BLaER1 (cell line): Measurements from ENCODE around the gene SLC2A13.
"Not testable (repeated sequence)": the region's sequence is repeated elsewhere in the genome, so short reads cannot be mapped to it uniquely, and the experiment has no call there.

Source experiments
- H3K27ac ChIP-seq: shearing (Covaris generic); formaldehyde crosslinking; 2 replicates; pipeline ENCODE4 v1.8.1; 2022
- H3K27me3 ChIP-seq: shearing (Covaris generic); formaldehyde crosslinking; 2 replicates; pipeline ENCODE4 v1.8.1; 2022
- H3K36me3 ChIP-seq: shearing (Covaris generic); formaldehyde crosslinking; 2 replicates; pipeline ENCODE4 v1.8.1; 2022
- H3K4me1 ChIP-seq: shearing (Covaris generic); formaldehyde crosslinking; 2 replicates; pipeline ENCODE4 v1.8.1; 2022
- H3K4me2 ChIP-seq: shearing (Covaris generic); formaldehyde crosslinking; 2 replicates; pipeline ENCODE4 v1.8.1; 2022
- H3K4me3 ChIP-seq: shearing (Covaris generic); formaldehyde crosslinking; 2 replicates; pipeline ENCODE4 v1.8.1; 2022
- H3K9ac ChIP-seq: shearing (Covaris generic); formaldehyde crosslinking; 2 replicates; pipeline ENCODE4 v1.8.1; 2022
- H3K9me3 ChIP-seq: shearing (Covaris generic); formaldehyde crosslinking; 2 replicates; pipeline ENCODE4 v1.8.1; 2022
- H4K20me1 ChIP-seq: shearing (Covaris generic); formaldehyde crosslinking; 2 replicates; pipeline ENCODE4 v1.8.1; 2022
- Cebpa-rat ChIP-seq: shearing (Covaris generic); IDR thresholded peaks from 2 replicates; pipeline ENCODE4 v1.8.1; 2022

The SLC2A13 gene

GRCh38 chr12:40075458-40075857 lies 30.4 kb downstream of the SLC2A13 start:
- TF ChIP-seq Cebpa-rat, result no peak
- H3K4me3 ChIP-seq, result no peak overlapping the region
- H3K9ac ChIP-seq, result no peak overlapping the region
- H3K9me3 ChIP-seq, result no peaks in the 10 kb centered on the region
- H3K27ac ChIP-seq, result no peak overlapping the region
- no peaks in the 10 kb centered on the region for H3K27me3 ChIP-seq
- no peaks in the 10 kb centered on the region for H4K20me1 ChIP-seq
- no peaks in the 10 kb centered on the region for H3K4me1 ChIP-seq
- H3K36me3 ChIP-seq, result no peaks in the 10 kb centered on the region
- H3K4me2 ChIP-seq, result no peak overlapping the region

GRCh38 chr12:40068416-40068815 lies 37.5 kb downstream of the SLC2A13 start:
- Histone ChIP-seq H4K20me1 (no peaks in the 10 kb centered on the region), H3K27me3 (no peaks in the 10 kb centered on the region), H3K4me1 (no peaks in the 10 kb centered on the region), H3K36me3 (no peaks in the 10 kb centered on the region), H3K4me3 (no peak overlapping the region), H3K9me3 (no peaks in the 10 kb centered on the region), H3K9ac (no peak overlapping the region), H3K4me2 (no peak overlapping the region), H3K27ac (no peak overlapping the region)
- no peak for TF ChIP-seq Cebpa-rat

GRCh38 chr12:40065636-40066035 lies 40.2 kb downstream of the SLC2A13 start:
- no peaks in the 10 kb centered on the region for H4K20me1 ChIP-seq
- no peaks in the 10 kb centered on the region for H3K4me1 ChIP-seq
- no peak overlapping the region for H3K27ac ChIP-seq
- no peaks in the 10 kb centered on the region for H3K36me3 ChIP-seq
- no peak overlapping the region for H3K4me2 ChIP-seq
- H3K9ac ChIP-seq, result no peak overlapping the region
- H3K27me3 ChIP-seq, result no peaks in the 10 kb centered on the region
- no peaks in the 10 kb centered on the region for H3K9me3 ChIP-seq
- H3K4me3 ChIP-seq, result no peak overlapping the region
- no peak for TF ChIP-seq Cebpa-rat

- H3K4me1 ChIP-seq, result no peaks in the 10 kb centered on the region
Observed at GRCh38 chr12:40063414-40063813, 42.5 kb downstream of the SLC2A13 start.

GRCh38 chr12:40058721-40059190 lies 47.1 kb downstream of the SLC2A13 start:
- Histone ChIP-seq H3K36me3 (no peaks in the 10 kb centered on the region), H3K9ac (no peak overlapping the region), H3K27ac (no peak overlapping the region), H3K4me3 (no peak overlapping the region), H4K20me1 (no peaks in the 10 kb centered on the region), H3K4me1 (no peaks in the 10 kb centered on the region), H3K4me2 (no peak overlapping the region), H3K27me3 (no peaks in the 10 kb centered on the region), H3K9me3 (no peaks in the 10 kb centered on the region)
- no peak for TF ChIP-seq Cebpa-rat

More at GRCh38 chr12:40063414-40063813, 42.5 kb downstream of the SLC2A13 start:
- no peaks in the 10 kb centered on the region for H4K20me1 ChIP-seq
- no peak for TF ChIP-seq Cebpa-rat
- H3K36me3 ChIP-seq, result no peaks in the 10 kb centered on the region
- H3K4me3 ChIP-seq, result no peak overlapping the region
- H3K9me3 ChIP-seq, result no peaks in the 10 kb centered on the region
- H3K9ac ChIP-seq, result no peak overlapping the region
- no peak overlapping the region for H3K27ac ChIP-seq
- H3K4me2 ChIP-seq, result no peak overlapping the region
- H3K27me3 ChIP-seq, result no peaks in the 10 kb centered on the region

DNA sequence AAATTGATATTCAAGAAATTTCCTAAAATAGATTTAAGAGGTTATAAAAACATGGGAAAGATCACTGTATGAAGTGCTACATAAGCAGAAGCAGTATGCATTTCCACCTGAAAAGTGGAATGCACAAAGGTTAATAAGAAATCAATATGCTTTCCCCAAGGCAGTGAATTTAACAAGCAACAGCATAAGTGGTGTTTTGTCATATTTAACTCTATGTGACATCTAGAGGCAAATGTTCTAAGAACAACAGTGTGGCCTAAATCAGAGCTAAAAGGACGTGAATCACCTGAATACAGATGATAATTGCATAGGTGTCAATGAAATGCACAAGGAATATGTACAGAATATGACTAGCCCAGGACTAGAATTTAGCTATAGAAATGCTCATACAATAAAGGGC lies 49.5 kb downstream of the SLC2A13 start:
- H3K9ac ChIP-seq, result no peak overlapping the region
- H3K9me3 ChIP-seq, result no peaks in the 10 kb centered on the region
- no peak overlapping the region for H3K4me2 ChIP-seq
- no peak overlapping the region for H3K27ac ChIP-seq
- H4K20me1 ChIP-seq, result no peaks in the 10 kb centered on the region
- no peak overlapping the region for H3K4me3 ChIP-seq
- TF ChIP-seq Cebpa-rat, result no peak
- no peaks in the 10 kb centered on the region for H3K27me3 ChIP-seq
- H3K36me3 ChIP-seq, result no peaks in the 10 kb centered on the region
- H3K4me1 ChIP-seq, result no peaks in the 10 kb centered on the region

GRCh38 chr12:40055776-40056175 lies 50.1 kb downstream of the SLC2A13 start:
- Histone ChIP-seq H3K9me3 (no peaks in the 10 kb centered on the region), H3K27me3 (no peaks in the 10 kb centered on the region), H3K36me3 (no peaks in the 10 kb centered on the region), H3K4me1 (no peaks in the 10 kb centered on the region), H3K9ac (no peak overlapping the region), H3K4me2 (no peak overlapping the region), H3K27ac (no peak overlapping the region), H3K4me3 (no peak overlapping the region), H4K20me1 (no peaks in the 10 kb centered on the region)
- no peak for TF ChIP-seq Cebpa-rat

GRCh38 chr12:40055228-40055579 lies 50.7 kb downstream of the SLC2A13 start:
- no peaks in the 10 kb centered on the region for H4K20me1 ChIP-seq
- no peaks in the 10 kb centered on the region for H3K9me3 ChIP-seq
- no peak overlapping the region for H3K4me3 ChIP-seq
- no peak overlapping the region for H3K4me2 ChIP-seq
- H3K9ac ChIP-seq, result no peak overlapping the region
- H3K36me3 ChIP-seq, result no peaks in the 10 kb centered on the region
- no peak for TF ChIP-seq Cebpa-rat
- no peaks in the 10 kb centered on the region for H3K4me1 ChIP-seq
- no peak overlapping the region for H3K27ac ChIP-seq
- no peaks in the 10 kb centered on the region for H3K27me3 ChIP-seq

DNA sequence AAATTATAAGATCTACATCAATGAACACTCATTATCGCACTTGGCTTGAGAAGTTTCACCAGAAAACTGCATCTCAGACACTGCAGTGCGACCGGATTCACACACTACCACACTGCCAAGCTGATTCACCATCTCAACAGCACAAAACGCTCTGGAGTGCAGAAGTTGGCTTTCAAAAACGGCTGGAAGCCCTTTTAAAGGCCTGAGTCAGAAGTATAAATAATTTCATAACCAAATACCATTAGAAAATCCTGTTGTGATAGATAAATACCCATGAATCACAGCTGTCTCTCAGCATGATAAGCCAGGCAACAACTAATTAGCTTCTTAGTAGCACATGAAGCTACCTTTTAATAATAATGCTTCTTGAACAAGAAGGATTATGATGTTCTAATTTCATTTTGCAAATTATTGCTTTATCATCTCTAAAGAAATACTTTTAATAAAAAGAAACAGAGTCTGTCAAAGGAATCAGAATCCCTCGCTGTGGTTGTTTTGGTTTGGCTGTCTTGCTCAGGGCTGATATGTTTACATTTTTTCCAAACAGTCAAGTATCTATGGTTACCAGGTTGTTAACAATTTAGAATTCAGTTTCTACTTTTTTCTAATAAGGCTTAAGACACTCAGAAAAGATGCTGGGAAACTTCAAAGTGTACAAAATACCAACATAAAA lies 51.2 kb downstream of the SLC2A13 start:
- no peak for TF ChIP-seq Cebpa-rat
- Histone ChIP-seq H3K27me3 (no peaks in the 10 kb centered on the region), H3K4me3 (no peak overlapping the region), H3K9me3 (no peaks in the 10 kb centered on the region), H3K4me2 (no peak overlapping the region), H3K4me1 (no peaks in the 10 kb centered on the region), H4K20me1 (no peaks in the 10 kb centered on the region), H3K9ac (no peak overlapping the region), H3K27ac (no peak overlapping the region), H3K36me3 (no peaks in the 10 kb centered on the region)

DNA sequence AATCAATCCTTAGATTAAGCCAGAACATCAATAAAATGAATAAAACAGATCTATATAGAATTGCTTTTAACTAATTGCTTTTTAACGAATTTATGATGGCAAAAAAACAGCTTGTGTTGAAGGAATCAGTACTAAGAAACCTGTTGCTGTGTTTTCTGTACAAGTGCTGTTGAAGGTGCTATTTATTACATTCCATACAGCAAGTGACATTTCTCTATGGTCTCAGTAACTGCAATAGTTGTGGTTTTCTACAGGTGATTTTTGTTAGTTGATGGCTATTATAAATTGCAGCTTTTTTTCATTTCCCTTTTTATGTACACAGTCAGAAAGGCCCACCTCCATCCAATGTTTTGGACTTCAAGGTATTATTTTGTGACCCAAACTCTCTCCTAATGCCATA lies 56.6 kb downstream of the SLC2A13 start:
- H3K4me1 ChIP-seq, result no peaks in the 10 kb centered on the region
- H3K36me3 ChIP-seq, result no peaks in the 10 kb centered on the region
- TF ChIP-seq Cebpa-rat, result no peak
- H3K9ac ChIP-seq, result no peak overlapping the region
- no peaks in the 10 kb centered on the region for H3K9me3 ChIP-seq
- no peak overlapping the region for H3K4me2 ChIP-seq
- no peak overlapping the region for H3K27ac ChIP-seq
- H3K27me3 ChIP-seq, result no peaks in the 10 kb centered on the region
- H3K4me3 ChIP-seq, result no peak overlapping the region
- H4K20me1 ChIP-seq, result no peaks in the 10 kb centered on the region

DNA sequence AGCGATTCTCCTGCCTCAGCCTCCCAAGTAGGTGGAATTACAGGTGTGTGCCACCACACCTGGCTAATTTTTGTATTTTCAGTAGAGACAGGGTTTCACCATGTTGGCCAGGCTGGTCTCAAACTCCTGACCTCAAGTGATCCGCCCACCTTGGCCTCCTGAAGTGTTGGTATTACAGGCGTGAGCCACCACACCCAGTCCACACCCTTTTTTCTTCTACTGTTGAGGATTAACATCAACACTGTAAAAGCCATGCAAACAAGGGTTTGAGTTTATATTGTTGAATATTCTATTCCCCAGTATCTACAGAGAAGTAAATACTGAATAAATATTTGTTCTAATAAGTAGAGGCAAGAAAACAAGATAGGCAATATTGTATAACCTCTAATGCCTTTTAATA lies 58.9 kb downstream of the SLC2A13 start:
- not testable (repeated sequence) for H3K4me1 ChIP-seq, H3K4me2 ChIP-seq, H3K27me3 ChIP-seq, H4K20me1 ChIP-seq, H3K27ac ChIP-seq, H3K9ac ChIP-seq, H3K4me3 ChIP-seq, H3K36me3 ChIP-seq, H3K9me3 ChIP-seq
